ENCODE measurements around the gene ATG101. TPM values are rescaled to one million over a fixed set of nuclear protein-coding genes. Genes with fewer than 3 reads are reported as not detected.

ATG101 gene
- total and polyA plus RNA-seq, 2 of the 8 experiments (the other 6 are each of a cell fraction or from before 2014, with no cell fraction given), result 49.8 to 55.9 TPM

DNA sequence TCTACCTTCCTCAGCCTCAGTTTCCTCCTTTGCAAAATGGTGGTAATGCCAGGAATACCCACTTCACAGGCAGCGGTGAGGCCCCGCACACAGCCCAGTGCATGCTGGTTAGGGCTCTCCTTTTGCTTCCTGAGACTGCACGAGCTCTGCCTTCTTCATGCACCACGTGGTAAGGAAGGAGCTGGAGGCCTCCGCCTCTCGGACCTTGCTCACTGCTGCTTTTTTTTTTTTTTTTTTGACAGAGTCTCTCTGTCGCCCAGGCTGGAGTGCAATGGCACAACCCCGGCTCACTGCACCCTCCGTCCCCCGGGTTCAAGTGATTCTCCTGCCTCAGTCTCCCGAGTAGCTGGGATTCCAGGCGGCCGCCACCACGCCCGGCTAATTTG, 44.9 kb upstream of the ATG101 start (continued):
- TF ChIP-seq EZH2 (IDR thresholded peaks at IDR 0.05; ENCODE audit: low read depth, low read length, severe bottlenecking), result no peak
- no peak for TF ChIP-seq RAD21 (IDR thresholded peaks at IDR 0.05 in 1 of 2, conservative IDR thresholded peaks at IDR 0.05 in 1 of 2; ENCODE audit: low read depth in 2 of 2, low read length in 2 of 2)
- TF ChIP-seq POLR2A (IDR thresholded peaks at IDR 0.05; ENCODE audit: control extremely low read depth in 1 of 2, low read depth in 2 of 2, low read length in 2 of 2), result no peak
- TF ChIP-seq POU5F1 (IDR thresholded peaks at IDR 0.05; ENCODE audit: low read depth, low read length), result no peak

All from H1 (cell line).